AG09309 (cell line): ENCODE data around the gene TREM2.

Experiments used
- DNase-seq: peaks from one replicate; pipeline ENCODE4 v3.0.0-alpha.2; 2010; ENCODE audit warnings: low read depth
- H3K4me3 ChIP-seq: 2 replicates; pipeline ENCODE4 v1.5.1; 2011; ENCODE audit warnings: mild to moderate bottlenecking, low read depth, low read length, moderate library complexity; ENCODE audit not compliant: control insufficient read depth
- CTCF ChIP-seq: IDR thresholded peaks from 2 replicates; pipeline ENCODE4 v1.5.1; 2011; ENCODE audit warnings: mild to moderate bottlenecking, low read depth, low read length, inconsistent platforms; ENCODE audit not compliant: insufficient read depth, control insufficient read depth; ENCODE audit errors: missing control alignments

The TREM2 gene

DNA sequence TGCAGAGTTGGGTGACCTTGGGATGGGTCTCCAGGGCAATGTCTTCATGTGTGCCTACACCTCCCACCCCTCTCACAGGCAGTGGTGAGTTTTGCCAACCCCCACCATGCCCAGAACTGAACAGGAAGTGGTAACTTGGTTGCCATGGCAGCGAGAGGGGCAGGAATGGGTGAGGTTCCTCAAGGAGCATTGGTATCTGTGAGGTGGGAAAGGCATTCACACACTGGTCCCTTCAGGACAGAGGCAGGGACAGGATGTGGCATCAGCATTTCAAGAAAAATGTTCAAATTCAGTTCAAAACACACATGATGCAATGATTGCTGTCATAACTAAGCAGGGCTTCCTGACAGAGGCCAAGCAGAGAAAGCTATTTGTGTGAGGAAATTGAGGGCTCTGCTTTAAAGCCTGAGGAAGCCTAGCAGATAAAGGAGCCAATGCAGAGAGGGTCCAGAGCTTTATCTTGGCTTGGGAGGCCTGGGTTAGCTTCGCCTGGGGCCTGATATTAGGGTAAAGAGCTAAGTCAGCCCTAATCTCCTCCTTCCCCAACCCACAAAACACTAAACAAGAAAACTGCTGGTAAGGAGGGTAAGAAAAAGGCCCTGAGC is 37.5 kb upstream of the TREM2 start:
- H3K4me3 ChIP-seq: no peak overlapping the region
- no peak for DNase-seq
- no peak for TF ChIP-seq CTCF

- no peak for TF ChIP-seq CTCF
- no peak overlapping the region for H3K4me3 ChIP-seq
- no peak for DNase-seq
Measured at GRCh38 chr6:41199552-41200246, 36.8 kb upstream of the TREM2 start.

GRCh38 chr6:41197234-41197633 is 34.3 kb upstream of the TREM2 start:
- DNase-seq: no peak
- TF ChIP-seq CTCF: no peak
- H3K4me3 ChIP-seq: no peak overlapping the region

GRCh38 chr6:41194386-41194785 is 31.5 kb upstream of the TREM2 start:
- no peak for DNase-seq
- no peak for TF ChIP-seq CTCF
- no peak overlapping the region for H3K4me3 ChIP-seq

- no peak for TF ChIP-seq CTCF
- no peak for DNase-seq
- H3K4me3 ChIP-seq: no peak overlapping the region
Measured at GRCh38 chr6:41193884-41194283, 31.0 kb upstream of the TREM2 start.

- no peak for TF ChIP-seq CTCF
- DNase-seq: no peak
- H3K4me3 ChIP-seq: no peak overlapping the region
Measured at GRCh38 chr6:41193171-41193734, 30.3 kb upstream of the TREM2 start.

DNA sequence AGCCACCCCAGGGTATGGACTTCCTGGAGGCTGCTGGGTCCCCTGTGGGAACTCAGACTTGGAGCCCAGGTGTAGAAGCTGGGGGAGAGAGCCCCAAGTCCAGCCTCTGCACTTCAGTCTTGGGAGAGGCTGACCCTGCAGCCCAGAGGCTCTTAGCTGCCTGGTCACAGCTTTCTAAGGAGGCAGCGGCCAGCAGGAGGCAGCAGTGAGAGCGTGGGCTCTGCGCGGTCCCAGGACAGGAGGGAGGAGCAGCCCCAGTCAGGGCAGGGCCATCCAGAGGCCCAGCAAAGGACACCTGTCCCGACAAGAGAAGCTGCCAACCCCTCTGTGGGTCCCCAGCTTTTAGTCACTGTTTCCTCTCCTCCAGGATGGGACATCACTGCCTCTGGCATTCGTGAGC is 28.7 kb upstream of the TREM2 start:
- DNase-seq: no peak

More for the DNA sequence above, 28.7 kb upstream of the TREM2 start:
- no peak overlapping the region for H3K4me3 ChIP-seq
- TF ChIP-seq CTCF: peak; percentile 62
